DMS 273 (cell line): ENCODE measurements around the gene KBTBD4.
A peak's percentile ranks its signal among the peaks of the same experiment; 100 is the strongest.
"Not testable (repeated sequence)": the region's sequence is repeated elsewhere in the genome, so short reads cannot be mapped to it uniquely, and the experiment has no call there.

ENCODE experiments used
- DNase-seq: peaks from one replicate; lab custom pipeline; 2025; ENCODE audit not compliant: unreplicated experiment; lab: John Stamatoyannopoulos, UW

Gene KBTBD4

GRCh38 chr11:47562393-47562792 lies 16.4 kb downstream of the KBTBD4 start:
- DNase-seq, result not testable (repeated sequence)

DNA sequence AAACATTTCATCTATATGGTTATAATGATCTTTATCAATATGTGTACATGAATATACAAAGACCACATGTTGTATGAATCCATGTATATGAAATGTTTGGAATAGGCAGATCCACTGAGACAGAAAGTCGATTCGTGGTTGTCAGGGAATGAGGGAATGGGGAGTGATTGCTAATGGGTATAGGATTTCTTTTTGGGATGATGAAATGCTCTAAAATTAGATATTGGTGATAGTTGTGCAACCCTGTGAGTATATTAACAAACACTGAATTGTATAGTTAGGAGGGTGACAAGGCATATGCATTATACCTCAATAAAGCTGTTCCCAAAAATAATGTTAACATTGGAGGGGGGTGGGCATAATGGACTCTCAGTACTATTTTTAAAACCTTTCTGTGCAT lies 18.3 kb downstream of the KBTBD4 start:
- no peak for DNase-seq

- DNase-seq, result no peak
These were observed 20.1 kb downstream of the KBTBD4 start for GRCh38 chr11:47558695-47559094.

GRCh38 chr11:47557004-47557403 lies 21.8 kb downstream of the KBTBD4 start:
- not testable (repeated sequence) for DNase-seq

- DNase-seq, result peak; percentile 79
These were observed 25.4 kb downstream of the KBTBD4 start for GRCh38 chr11:47553406-47553743.

DNA sequence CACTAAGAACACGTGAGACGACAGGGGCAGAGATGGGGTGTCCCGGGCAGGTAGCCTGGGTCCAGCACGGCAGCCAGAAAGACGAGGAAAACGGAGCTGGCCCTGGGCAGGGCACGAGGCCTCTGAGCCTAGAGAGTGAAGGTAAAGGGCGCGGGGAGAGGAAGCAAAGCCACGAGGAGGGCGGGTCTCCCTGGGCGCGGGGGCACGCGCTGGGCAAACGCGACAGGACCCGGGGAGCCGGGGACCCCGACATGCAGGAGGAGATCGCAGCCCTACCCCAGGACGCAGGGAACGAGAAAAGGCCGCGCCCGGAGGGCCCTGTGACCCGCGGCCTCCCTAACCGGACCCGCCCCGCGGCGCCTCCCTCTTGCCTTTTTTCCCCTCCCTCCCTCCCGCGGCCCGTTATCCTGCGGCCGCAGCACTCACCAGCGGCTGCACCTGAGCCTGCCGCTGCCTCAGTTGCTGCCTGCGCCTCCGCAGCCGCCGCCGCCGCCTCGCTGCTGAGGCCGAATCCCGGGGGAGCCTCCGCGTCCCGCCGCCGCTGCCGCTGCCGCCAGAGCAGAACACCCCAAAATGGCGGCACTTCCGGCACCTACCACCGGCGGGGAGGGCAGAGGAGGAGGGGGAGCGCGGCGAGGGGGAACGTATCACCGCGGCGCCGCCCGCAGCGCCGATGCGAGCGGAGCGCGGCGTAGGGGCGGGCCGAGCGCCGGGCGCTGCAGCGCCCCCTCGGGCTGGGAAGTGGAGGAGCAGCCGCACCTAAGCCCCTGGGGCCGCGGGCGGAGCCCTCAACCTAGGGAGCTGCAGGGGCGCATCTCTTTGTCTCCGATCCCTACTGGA lies 26.0 kb downstream of the KBTBD4 start, which contains the start of gene CELF1:
TSS of gene CELF1 (minus strand) at position 567 of the 840 bp plus-strand sequence. CDS start 53,609 bp downstream, outside the sequence.
- DNase-seq, result peak; percentile 95

DNA sequence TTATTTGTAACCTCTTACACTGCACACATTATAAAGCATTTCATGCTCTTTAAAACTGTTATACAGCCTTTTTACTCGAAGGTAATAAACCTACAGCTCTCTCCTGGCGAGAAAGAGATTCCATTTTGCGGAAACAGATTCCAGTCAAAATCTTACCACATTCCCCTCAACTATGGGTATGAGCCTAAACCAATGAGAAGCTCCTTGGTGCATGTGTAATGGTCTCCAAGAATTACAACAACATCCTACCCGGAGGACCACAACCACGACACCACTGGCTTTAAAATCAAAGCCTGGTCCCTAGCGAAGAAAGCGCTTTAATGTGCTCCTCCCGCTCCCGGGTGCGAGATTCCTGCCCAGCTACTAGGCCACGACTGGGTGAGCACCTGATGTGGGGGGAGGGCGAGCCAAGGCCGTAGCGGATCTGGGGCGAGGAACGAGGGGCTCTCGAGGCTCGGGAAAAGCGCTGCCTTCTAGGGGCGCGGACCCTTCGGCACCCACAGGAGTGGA lies 26.7 kb downstream of the KBTBD4 start:
- DNase-seq, result peak; percentile 54

- DNase-seq, result peak; percentile 52
These were observed 27.7 kb downstream of the KBTBD4 start for GRCh38 chr11:47551086-47551485.

GRCh38 chr11:47550288-47551047 lies 28.3 kb downstream of the KBTBD4 start:
- DNase-seq, result no peak

GRCh38 chr11:47546274-47546673 lies 32.5 kb downstream of the KBTBD4 start:
- not testable (repeated sequence) for DNase-seq

GRCh38 chr11:47545298-47545697 lies 33.5 kb downstream of the KBTBD4 start:
- DNase-seq, result no peak

DNA sequence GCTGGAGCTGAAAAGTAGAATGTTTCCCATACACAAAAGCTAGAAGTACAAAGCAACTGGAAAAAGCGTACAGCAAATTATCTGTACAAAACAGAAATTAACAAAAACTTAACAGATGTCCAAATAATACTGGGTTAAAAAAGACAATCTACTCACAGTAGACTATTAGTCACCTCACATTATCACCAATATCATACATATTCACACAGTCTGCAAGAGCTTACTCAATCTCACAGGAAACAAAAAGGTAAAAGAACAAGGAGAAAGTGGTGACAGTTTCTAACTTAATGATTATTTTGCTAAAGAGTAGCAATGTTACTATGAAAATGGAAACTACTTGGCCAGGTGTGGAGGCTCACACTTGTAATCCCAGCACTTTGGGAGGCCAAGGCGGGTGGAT lies 37.7 kb downstream of the KBTBD4 start:
- no peak for DNase-seq

GRCh38 chr11:47539681-47540039 lies 39.1 kb downstream of the KBTBD4 start:
- DNase-seq, result no peak

GRCh38 chr11:47538741-47539565 lies 39.8 kb downstream of the KBTBD4 start:
- no peak for DNase-seq

DNA sequence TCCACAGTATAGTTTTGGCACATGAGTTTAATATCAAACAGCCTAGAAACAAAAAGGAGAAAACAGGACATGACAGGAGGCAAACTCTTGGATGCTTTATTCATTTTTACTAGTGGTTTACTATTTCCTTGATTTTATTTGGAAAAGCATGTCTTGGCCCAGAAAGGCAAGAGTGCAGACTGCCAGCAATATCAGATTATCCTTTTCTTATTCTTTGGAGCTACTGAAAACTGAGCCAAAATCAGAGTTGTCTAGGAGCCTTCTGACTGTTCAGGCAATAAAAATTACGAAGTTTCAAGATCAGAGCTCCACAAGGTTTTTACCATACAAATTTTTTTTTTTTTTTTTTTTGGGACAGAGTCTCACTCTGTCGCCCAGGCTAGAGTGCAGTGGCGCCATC lies 41.9 kb downstream of the KBTBD4 start:
- no peak for DNase-seq

DNA sequence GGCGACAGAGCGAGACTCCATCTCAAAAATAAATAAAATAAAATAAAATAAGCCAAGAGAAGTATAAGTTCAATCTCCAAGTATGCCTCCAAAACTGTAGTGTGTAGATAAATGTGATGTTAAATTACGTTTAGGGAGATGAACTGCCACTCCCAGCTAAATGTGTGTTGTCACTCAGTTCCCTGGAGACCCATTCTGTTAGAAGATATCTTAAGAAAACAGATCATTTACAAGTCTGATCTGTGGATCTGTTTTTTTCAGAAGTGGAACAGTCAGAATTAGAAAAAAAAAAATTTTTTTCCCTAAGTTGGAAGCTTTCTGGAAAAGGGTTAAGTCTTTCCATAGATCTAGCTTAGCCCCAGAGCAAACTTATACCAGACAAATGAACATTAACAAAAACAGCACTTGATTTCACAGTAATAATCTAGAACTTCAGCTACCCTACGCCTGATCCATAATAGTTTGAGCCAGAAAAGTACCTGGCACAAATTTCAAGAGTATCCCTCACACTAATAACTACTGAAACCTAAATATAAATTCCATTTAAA lies 44.0 kb downstream of the KBTBD4 start:
- DNase-seq, result no peak

- DNase-seq, result no peak
These were observed 45.0 kb downstream of the KBTBD4 start for GRCh38 chr11:47533690-47534151.

- DNase-seq, result no peak
These were observed 46.1 kb downstream of the KBTBD4 start for GRCh38 chr11:47532597-47533213.

GRCh38 chr11:47531666-47532065 lies 47.1 kb downstream of the KBTBD4 start:
- DNase-seq, result no peak

GRCh38 chr11:47530721-47531120 lies 48.0 kb downstream of the KBTBD4 start:
- DNase-seq, result not testable (repeated sequence)
